ENCODE results near the gene SLC25A6.
"Not testable (repeated sequence)": the region's sequence is repeated elsewhere in the genome, so short reads cannot be mapped to it uniquely, and the experiment has no call there.

Gene SLC25A6

GRCh38 chrX:1354036-1355019 is 37.6 kb downstream of the SLC25A6 start:
- no peak for DNase-seq (ENCODE audit: low read depth)

- no peak for DNase-seq (ENCODE audit: low read depth)
Observed at GRCh38 chrX:1351981-1352714, 39.8 kb downstream of the SLC25A6 start.

GRCh38 chrX:1349606-1350005 is 42.3 kb downstream of the SLC25A6 start:
- DNase-seq (ENCODE audit: low read depth) = not testable (repeated sequence)

GRCh38 chrX:1341545-1342184 is 50.2 kb downstream of the SLC25A6 start:
- DNase-seq (ENCODE audit: low read depth) = no peak

- DNase-seq (ENCODE audit: low read depth) = no peak
Observed at GRCh38 chrX:1336948-1337779, 54.7 kb downstream of the SLC25A6 start.

GRCh38 chrX:1336331-1336943 is 55.5 kb downstream of the SLC25A6 start, which contains the start of gene IL3RA:
Gene IL3RA, plus strand, starts transcription at chrX:1336785. Its CDS starts 4,981 bp downstream, at chrX:1341766.
- DNase-seq (ENCODE audit: low read depth) = peak; percentile 55
